Muscle of leg (tissue), 11 donors: ENCODE results near the gene HDAC6. TPM values are rescaled to one million over a fixed set of nuclear protein-coding genes. Genes with fewer than 3 reads are reported as not detected.
"Not testable (repeated sequence)": the region's sequence is repeated elsewhere in the genome, so short reads cannot be mapped to it uniquely, and the experiment has no call there.

Experiments
- DNase-seq: peaks from one replicate; pipeline ENCODE4 v3.0.0; 2013
- H3K27ac ChIP-seq: one replicate; pipeline ENCODE4 v1.5.1; 2013; ENCODE audit warnings: mild to moderate bottlenecking, low read length, control low read depth
- H3K27me3 ChIP-seq: one replicate; pipeline ENCODE4 v1.6.1; 2013; ENCODE audit warnings: low read length; ENCODE audit not compliant: control insufficient read depth, insufficient read depth
- H3K36me3 ChIP-seq: one replicate; pipeline ENCODE4 v1.6.1; 2013; ENCODE audit warnings: low read length; ENCODE audit not compliant: control insufficient read depth, insufficient read depth
- H3K4me1 ChIP-seq: one replicate; pipeline ENCODE4 v1.6.1; 2013; ENCODE audit warnings: low read length; ENCODE audit not compliant: control insufficient read depth, insufficient read depth
- H3K4me3 ChIP-seq: one replicate; pipeline ENCODE4 v1.5.1; 2013; ENCODE audit warnings: low read length, control low read depth
- H3K9me3 ChIP-seq: replicated peaks from 2 replicates; pipeline ENCODE4 v1.6.1; 2013; ENCODE audit warnings: low read depth, low read length; ENCODE audit not compliant: control insufficient read depth
- WGBS: methylation state at CpG from one replicate; pipeline ENCODE4 v1.1.5; 2013; ENCODE audit warnings: missing lambda C conversion rate; ENCODE audit not compliant: insufficient coverage; 5-methylcytosine and 5-hydroxymethylcytosine counted together
- polyA plus RNA-seq, 8 donors: library from polyadenylated mRNA; unstranded; fragments of 120-200 nt; gene quantifications; one replicate each; pipeline versions ENCODE4 v1.2.1 to v1.2.3, GENCODE V29; 2013; ENCODE audit warnings: inconsistent platforms in 1 of 8, low replicate concordance in 1 of 8; ENCODE audit not compliant: insufficient read length in 8 of 8, insufficient read depth in 1 of 8
- total RNA-seq: library from RNA; stranded (reverse); fragments of 120-200 nt; gene quantifications from one replicate; pipeline ENCODE4 v1.2.4, GENCODE V29; 2013

The HDAC6 gene
- total and polyA plus RNA-seq, 9 donors = 73.8 to 112 (median 88.5) TPM

DNA sequence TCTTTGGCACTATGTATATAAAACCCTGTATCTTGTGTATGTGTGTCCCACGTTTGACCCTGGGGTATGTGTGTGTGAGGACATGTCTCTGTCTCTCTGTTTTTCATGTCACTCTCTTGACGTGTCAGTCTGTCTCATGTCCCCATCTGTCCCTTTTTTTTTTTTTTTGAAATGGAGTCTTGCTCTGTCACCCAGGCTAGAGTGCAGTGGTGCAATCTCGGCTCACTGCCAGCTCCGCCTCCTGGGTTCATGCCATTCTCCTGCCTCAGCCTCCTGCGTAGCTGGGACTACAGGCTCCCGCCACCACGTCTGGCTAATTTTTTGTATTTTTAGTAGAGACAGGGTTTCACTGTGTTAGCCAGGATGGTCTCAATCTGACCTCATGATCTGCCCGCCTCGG is 17.5 kb downstream of the HDAC6 start:
- not testable (repeated sequence) for H3K27me3 ChIP-seq, DNase-seq, H3K27ac ChIP-seq, H3K4me1 ChIP-seq, H3K4me3 ChIP-seq, H3K9me3 ChIP-seq
- H3K36me3 ChIP-seq = peaks cover 58% of the 10 kb centered on the region
- 84% methylated on average over 5 of the region's 9 CpGs for WGBS

DNA sequence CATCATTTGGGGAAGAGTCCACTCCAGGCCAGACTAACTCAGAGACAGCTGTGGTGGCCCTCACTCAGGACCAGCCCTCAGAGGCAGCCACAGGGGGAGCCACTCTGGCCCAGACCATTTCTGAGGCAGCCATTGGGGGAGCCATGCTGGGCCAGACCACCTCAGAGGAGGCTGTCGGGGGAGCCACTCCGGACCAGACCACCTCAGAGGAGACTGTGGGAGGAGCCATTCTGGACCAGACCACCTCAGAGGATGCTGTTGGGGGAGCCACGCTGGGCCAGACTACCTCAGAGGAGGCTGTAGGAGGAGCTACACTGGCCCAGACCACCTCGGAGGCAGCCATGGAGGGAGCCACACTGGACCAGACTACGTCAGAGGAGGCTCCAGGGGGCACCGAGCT is 21.2 kb downstream of the HDAC6 start:
- Histone ChIP-seq H3K4me1 (no peaks in the 10 kb centered on the region), H3K4me3 (no peak overlapping the region), H3K9me3 (peaks cover 8% of the 10 kb centered on the region), H3K27me3 (peaks cover 30% of the 10 kb centered on the region), H3K36me3 (peaks cover 42% of the 10 kb centered on the region), H3K27ac (no peak overlapping the region)
- no peak for DNase-seq
- WGBS = 74% methylated on average over 5 of the region's 6 CpGs

DNA sequence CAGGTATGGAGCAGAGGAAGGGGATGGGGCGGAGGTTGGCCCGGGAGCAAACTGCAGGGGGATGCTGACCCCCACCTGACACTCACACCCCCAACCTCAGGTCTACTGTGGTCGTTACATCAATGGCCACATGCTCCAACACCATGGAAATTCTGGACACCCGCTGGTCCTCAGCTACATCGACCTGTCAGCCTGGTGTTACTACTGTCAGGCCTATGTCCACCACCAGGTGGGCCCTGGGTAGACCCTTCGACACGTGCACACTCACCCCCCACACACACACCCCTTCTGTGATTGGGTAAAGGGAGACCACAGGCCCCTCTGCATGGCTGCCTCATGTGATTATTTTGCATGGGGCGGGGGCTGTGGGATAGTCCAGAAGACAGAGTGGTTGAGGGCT is 22.2 kb downstream of the HDAC6 start:
- Histone ChIP-seq H3K36me3 (peaks cover 35% of the 10 kb centered on the region), H3K9me3 (peaks cover 8% of the 10 kb centered on the region), H3K4me3 (no peak overlapping the region), H3K27me3 (peaks cover 31% of the 10 kb centered on the region), H3K4me1 (no peaks in the 10 kb centered on the region), H3K27ac (no peak overlapping the region)
- 93% methylated on average over 3 of the region's 8 CpGs for WGBS
- DNase-seq = no peak

DNA sequence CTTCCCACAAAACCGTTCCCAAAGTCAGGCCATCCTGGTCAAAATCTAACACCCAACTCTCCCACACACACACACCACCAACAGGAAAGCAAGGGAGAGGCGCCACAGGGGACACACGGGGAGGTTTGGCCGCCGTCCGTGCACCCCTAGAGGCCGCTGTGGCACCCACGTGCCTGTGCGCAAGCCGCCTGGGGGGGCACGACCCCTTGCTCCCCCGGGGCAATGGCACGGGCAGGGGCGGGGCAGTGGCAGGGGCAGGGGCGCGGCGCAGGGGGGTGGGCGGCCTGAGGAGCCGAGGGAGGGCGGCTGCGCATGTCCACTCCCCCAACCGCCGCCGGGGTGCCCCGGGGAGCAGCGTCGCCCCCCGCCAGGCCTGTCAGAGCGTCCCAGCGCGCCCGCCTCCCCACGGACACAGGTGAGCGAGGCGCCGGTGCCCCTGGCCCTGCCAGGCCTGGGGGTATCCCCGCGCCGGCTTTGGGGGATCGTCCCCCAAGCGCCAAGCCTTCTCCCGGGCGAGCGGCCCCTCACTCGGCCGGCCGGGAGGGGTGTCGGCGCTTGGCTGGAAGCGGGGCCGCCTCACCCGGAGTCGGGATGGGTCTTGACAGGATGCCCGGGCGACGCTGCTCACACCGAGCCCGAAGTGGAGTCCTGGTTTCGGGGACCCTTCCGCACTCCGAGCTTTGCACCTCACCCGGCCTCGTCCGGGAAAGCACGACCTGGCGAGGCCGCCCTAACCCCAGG is 24.4 kb downstream of the HDAC6 start, which contains the start of gene ERAS:
TSS of gene ERAS (plus strand) at position 379 of the 741 bp plus-strand sequence. CDS start 2,611 bp downstream, outside the sequence.
- H3K36me3 ChIP-seq = peaks cover 25% of the 10 kb centered on the region
- H3K4me3 ChIP-seq = no peak within 1 kb of the TSS
- no peak for DNase-seq
- H3K9me3 ChIP-seq = peaks cover 10% of the 10 kb centered on the region
- H3K4me1 ChIP-seq = no peaks in the 10 kb centered on the region
- peaks cover 49% of the 10 kb centered on the region for H3K27me3 ChIP-seq
- WGBS = 48% methylated on average over 65 of the region's 67 CpGs
- no peak within 1 kb of the TSS for H3K27ac ChIP-seq

DNA sequence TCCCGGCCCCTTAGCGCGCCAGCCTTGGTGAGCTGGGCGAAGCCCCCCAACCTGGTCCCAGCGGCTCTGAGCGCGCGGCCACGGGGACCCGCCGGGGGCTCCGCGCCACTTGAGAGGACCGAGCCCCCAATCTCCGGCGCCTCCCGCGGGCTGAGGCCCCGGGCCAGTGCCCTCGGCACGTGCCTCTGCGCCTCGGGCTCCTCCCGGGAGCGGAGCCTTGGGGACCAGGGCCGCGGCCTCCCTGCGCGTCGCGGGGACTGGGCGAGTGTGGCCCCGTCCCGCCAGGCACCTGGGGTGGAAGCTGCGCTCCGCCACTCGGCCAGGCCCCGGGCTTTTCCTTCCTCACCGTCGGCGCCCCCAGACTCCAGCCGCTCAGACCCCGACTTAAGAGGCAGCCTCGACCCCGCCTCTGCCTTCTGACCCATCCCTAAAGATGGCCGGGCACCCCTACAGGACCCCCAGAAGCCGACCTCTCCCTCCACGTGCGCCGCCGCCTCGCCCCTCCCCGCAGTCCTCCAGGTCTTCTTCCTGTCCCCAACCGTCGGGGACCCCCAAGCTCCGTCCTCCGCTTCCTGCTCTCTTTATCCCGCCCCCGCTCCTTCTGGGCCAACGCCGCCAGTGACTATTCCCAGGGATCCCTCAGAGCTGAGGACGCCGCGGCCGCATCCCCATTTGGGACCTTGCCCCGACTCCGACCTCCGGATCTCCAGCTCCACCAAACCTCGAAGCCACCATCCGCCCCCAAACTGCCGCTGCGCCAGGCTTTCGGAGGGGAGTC is 25.2 kb downstream of the HDAC6 start:
- Histone ChIP-seq H3K36me3 (peaks cover 22% of the 10 kb centered on the region), H3K9me3 (peaks cover 10% of the 10 kb centered on the region), H3K4me1 (no peaks in the 10 kb centered on the region), H3K27ac (no peak overlapping the region), H3K4me3 (no peak overlapping the region), H3K27me3 (peaks cover 54% of the 10 kb centered on the region)
- WGBS = 35% methylated on average over 69 of the region's 73 CpGs
- no peak for DNase-seq

DNA sequence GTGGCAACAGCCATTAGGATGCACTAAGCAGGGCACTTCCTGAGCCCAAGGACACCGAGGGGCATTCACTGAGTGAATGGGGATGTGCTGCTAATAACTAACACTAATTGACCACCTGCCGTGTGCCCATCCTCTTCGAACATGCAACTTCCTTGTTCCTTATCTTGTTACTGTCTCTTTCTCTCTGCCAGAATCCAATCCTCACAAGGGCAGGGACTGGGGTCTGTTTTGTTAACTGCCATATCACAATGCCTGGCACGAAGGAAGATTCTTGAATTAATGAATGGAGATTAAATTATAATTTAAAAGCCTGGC is 25.7 kb downstream of the HDAC6 start:
- no peak for DNase-seq
- WGBS = no CpG with 5 or more reads among the region's 4 CpGs
- H3K27me3 ChIP-seq = peaks cover 58% of the 10 kb centered on the region
- H3K36me3 ChIP-seq = peaks cover 17% of the 10 kb centered on the region
- H3K4me3 ChIP-seq = no peak overlapping the region
- peaks cover 10% of the 10 kb centered on the region for H3K9me3 ChIP-seq
- no peaks in the 10 kb centered on the region for H3K4me1 ChIP-seq
- H3K27ac ChIP-seq = no peak overlapping the region

DNA sequence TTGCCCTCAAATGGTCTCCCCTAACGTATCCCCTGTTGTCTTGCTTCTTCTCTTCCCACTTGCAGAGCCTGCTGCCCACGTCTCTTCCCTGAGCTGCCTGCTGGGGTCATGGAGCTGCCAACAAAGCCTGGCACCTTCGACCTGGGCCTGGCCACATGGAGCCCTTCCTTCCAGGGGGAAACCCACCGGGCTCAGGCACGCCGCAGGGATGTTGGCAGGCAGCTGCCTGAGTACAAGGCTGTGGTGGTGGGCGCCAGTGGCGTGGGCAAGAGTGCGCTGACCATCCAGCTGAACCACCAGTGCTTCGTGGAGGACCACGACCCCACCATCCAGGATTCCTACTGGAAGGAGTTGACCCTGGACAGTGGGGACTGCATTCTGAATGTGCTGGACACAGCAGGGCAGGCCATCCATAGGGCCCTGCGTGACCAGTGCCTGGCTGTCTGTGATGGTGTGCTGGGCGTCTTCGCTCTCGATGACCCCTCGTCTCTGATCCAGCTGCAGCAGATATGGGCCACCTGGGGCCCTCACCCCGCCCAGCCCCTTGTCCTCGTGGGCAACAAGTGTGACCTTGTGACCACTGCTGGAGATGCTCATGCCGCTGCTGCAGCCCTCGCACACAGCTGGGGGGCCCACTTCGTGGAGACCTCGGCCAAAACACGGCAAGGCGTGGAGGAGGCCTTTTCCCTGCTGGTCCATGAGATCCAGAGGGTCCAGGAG is 27.3 kb downstream of the HDAC6 start:
- Histone ChIP-seq H3K27ac (no peak overlapping the region), H3K4me3 (no peak overlapping the region), H3K27me3 (peaks cover 65% of the 10 kb centered on the region), H3K9me3 (peaks cover 10% of the 10 kb centered on the region), H3K36me3 (peaks cover 8% of the 10 kb centered on the region), H3K4me1 (no peaks in the 10 kb centered on the region)
- WGBS = 82% methylated on average over 24 of the region's 24 CpGs
- DNase-seq = no peak

DNA sequence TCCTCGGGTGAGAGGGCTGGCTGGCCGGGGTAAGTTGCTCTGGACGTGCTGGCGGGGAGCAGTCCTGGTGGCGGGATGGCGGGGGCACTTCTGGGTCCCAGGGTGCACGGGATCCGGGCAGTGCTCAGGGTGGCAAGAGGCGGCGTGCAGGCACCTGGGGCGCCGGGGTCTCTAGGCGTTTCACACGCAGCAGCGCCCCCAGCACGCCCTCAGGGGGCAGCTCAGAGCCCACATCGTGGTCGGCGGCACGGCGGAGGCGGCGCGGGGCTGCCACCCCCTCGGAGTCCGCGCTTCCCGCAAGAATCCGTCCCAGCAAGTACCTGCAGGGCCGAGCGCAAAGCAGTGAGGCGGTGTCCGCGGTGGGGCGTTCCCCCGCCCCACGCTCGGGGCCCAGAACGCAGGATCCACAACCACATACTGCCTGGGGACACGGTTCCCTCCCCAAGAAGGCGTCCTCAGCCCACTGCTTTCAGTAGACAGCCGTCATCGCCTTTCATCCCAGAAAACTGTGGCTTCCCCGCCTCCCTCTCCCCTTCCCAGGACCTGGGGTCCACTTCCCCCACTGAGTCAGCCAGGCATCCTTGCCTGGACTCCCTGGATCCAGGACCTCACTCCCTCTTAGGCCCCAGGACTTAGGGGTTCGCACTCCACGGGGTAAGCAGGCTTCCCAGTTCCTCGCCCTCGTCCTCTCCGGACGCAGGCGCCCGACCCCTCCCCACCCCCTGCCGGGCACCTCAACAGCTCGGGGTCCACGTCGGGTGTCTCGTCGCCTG is 29.5 kb downstream of the HDAC6 start:
- Histone ChIP-seq H3K4me1 (no peaks in the 10 kb centered on the region), H3K4me3 (no peak overlapping the region), H3K36me3 (no peaks in the 10 kb centered on the region), H3K27ac (no peak overlapping the region), H3K9me3 (peaks cover 5% of the 10 kb centered on the region), H3K27me3 (peaks cover 67% of the 10 kb centered on the region)
- 27% methylated on average over 54 of the region's 58 CpGs for WGBS
- no peak for DNase-seq

DNA sequence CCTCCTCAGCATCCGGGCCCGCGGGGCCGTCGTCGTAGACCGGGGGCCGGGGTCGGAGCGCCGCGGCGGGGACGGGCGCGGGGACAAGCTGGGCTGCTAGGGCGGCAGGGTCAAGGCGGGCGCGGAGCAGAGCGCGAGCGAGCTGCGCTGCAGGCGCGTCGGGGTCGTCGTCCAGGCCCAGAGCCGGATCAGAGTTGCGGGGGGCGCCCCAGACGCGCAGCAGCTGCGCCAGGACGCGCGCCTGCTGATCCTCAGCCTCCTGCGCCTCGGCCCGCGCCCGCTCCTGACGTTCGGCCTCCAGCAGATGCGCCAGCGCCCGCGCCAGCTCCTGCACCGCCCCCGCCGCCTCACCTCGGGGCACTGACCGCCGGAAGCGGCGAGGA is 30.0 kb downstream of the HDAC6 start:
- Histone ChIP-seq H3K27me3 (peaks cover 66% of the 10 kb centered on the region), H3K36me3 (no peaks in the 10 kb centered on the region), H3K4me3 (no peak overlapping the region), H3K4me1 (no peaks in the 10 kb centered on the region), H3K9me3 (peaks cover 5% of the 10 kb centered on the region), H3K27ac (no peak overlapping the region)
- 33% methylated on average over 57 of the region's 57 CpGs for WGBS
- no peak for DNase-seq
